Suprapubic skin (tissue), 4 donors: Measurements from ENCODE around the gene LRRTM4. TPM values are rescaled to one million over a fixed set of nuclear protein-coding genes. Genes with fewer than 3 reads are reported as not detected.

Source experiments
- DNase-seq, 2 donors: peaks; one replicate each; pipeline ENCODE4 v3.0.0-alpha.2; 2019; ENCODE audit warnings: low spot score in 2 of 2
- H3K27ac ChIP-seq: fragments of 200-600 bp; sonication (generic); one replicate; pipeline ENCODE4 v1.5.1; 2019
- H3K27me3 ChIP-seq: fragments of 200-600 bp; sonication (generic); one replicate; pipeline ENCODE4 v1.5.1; 2019
- H3K36me3 ChIP-seq: fragments of 200-600 bp; sonication (generic); one replicate; pipeline ENCODE4 v1.5.1; 2019
- H3K4me1 ChIP-seq: fragments of 200-600 bp; sonication (generic); one replicate; pipeline ENCODE4 v1.5.1; 2019
- H3K4me3 ChIP-seq: fragments of 200-600 bp; sonication (generic); one replicate; pipeline ENCODE4 v1.5.1; 2019; ENCODE audit warnings: mild to moderate bottlenecking
- H3K9me3 ChIP-seq: fragments of 200-600 bp; sonication (generic); one replicate; pipeline ENCODE4 v1.5.1; 2019
- CTCF ChIP-seq, 2 donors: fragments of 200-600 bp in 1 of 2; fragments of 450-650 bp in 1 of 2; sonication (generic) in 1 of 2; IDR thresholded peaks; one replicate each; pipeline ENCODE4 v1.5.1; 2016 to 2019; ENCODE audit warnings: antibody characterized with exemption in 2 of 2, mild to moderate bottlenecking in 1 of 2, moderate library complexity in 1 of 2
- EP300 ChIP-seq: sonication (generic); formaldehyde crosslinking; IDR thresholded peaks from one replicate; pipeline ENCODE4 v1.6.1; 2017; ENCODE audit warnings: antibody characterized with exemption
- POLR2A ChIP-seq, 2 donors: fragments of 450-650 bp; IDR thresholded peaks; one replicate each; pipeline ENCODE4 v1.6.1; 2017; ENCODE audit warnings: antibody characterized with exemption in 2 of 2, mild to moderate bottlenecking in 2 of 2, moderate library complexity in 2 of 2
- POLR2AphosphoS5 ChIP-seq, 3 donors: sonication (generic); formaldehyde crosslinking; IDR thresholded peaks; one replicate each; pipeline ENCODE4 v1.6.1; 2017; ENCODE audit warnings: antibody characterized with exemption in 3 of 3
- WGBS: methylation state at CpG from one replicate; pipeline ENCODE4 v1.1.5; 2018; 5-methylcytosine and 5-hydroxymethylcytosine counted together
- total RNA-seq, 4 donors: library from RNA; depleted of rRNA; stranded (reverse); fragments of >200 nt; gene quantifications; one replicate each; pipeline ENCODE4 v1.1.0, GENCODE V29; 2016

The LRRTM4 gene
- total RNA-seq, 4 donors from 2014 or later, result not detected

GRCh38 chr2:77013457-77013856 lies 508.7 kb downstream of the LRRTM4 start:
- Histone ChIP-seq H3K27ac (no peak overlapping the region), H3K4me1 (no peaks in the 10 kb centered on the region), H3K4me3 (no peak overlapping the region), H3K36me3 (no peaks in the 10 kb centered on the region), H3K27me3 (no peaks in the 10 kb centered on the region), H3K9me3 (no peaks in the 10 kb centered on the region)
- TF ChIP-seq EP300 (no peak), POLR2AphosphoS5 (IDR thresholded peaks at IDR 0.05) (no peak), CTCF (IDR thresholded peaks at IDR 0.05) (no peak), POLR2A (IDR thresholded peaks at IDR 0.05) (no peak)
- DNase-seq, result no peak
- 31% methylated on average over 2 of the region's 2 CpGs for WGBS

DNA sequence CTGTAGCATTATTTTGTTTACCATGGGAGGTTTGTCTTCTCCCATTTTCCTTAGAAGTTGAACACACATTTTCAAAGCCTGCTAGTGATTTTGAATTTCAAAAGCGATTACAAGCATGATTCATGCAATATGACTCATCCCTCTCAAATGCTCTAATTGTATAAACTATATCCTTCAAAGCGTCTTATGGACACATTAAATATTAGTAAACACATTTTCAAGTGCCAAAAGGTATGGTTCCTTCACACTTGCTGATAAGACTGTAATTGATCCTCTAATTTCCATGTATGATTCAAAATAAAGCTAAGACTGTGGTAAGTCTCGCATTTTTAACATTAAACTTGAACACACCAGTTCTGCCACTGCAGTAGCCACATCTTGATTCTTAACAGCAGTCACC lies 512.9 kb downstream of the LRRTM4 start:
- no peaks in the 10 kb centered on the region for H3K9me3 ChIP-seq
- WGBS, result 39% methylated on average over 3 of the region's 3 CpGs
- no peaks in the 10 kb centered on the region for H3K4me1 ChIP-seq
- DNase-seq, result no peak
- H3K27ac ChIP-seq, result no peak overlapping the region
- H3K36me3 ChIP-seq, result no peaks in the 10 kb centered on the region
- no peak overlapping the region for H3K4me3 ChIP-seq
- TF ChIP-seq CTCF (IDR thresholded peaks at IDR 0.05), result no peak
- TF ChIP-seq POLR2AphosphoS5 (IDR thresholded peaks at IDR 0.05), result no peak
- no peak for TF ChIP-seq POLR2A (IDR thresholded peaks at IDR 0.05)
- no peak for TF ChIP-seq EP300
- no peaks in the 10 kb centered on the region for H3K27me3 ChIP-seq

DNA sequence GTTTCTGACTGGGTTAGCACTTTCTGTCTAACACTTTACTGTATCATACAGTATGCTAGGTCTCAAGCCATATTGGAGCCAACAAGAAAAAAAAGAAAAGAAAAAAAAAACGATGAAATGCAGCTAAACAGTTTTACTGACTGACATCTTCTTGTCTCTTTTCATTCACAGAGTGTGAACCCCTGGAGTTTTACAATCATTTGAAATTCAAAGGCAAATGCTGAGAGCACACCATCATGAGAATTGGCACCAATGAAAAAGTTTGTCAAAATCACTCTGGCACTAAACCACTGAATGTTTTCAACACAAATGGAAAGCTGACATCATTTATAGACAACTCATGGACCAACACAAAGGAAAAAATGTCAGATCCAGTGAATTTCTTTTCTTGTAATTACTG lies 513.3 kb downstream of the LRRTM4 start:
- Histone ChIP-seq H3K27me3 (no peaks in the 10 kb centered on the region), H3K36me3 (no peaks in the 10 kb centered on the region), H3K27ac (no peak overlapping the region), H3K9me3 (no peaks in the 10 kb centered on the region), H3K4me1 (no peaks in the 10 kb centered on the region), H3K4me3 (no peak overlapping the region)
- 3% methylated on average over 1 of the region's 1 CpG for WGBS
- no peak for DNase-seq
- no peak for TF ChIP-seq POLR2AphosphoS5 (IDR thresholded peaks at IDR 0.05)
- TF ChIP-seq EP300, result no peak
- no peak for TF ChIP-seq CTCF (IDR thresholded peaks at IDR 0.05)
- TF ChIP-seq POLR2A (IDR thresholded peaks at IDR 0.05), result no peak

GRCh38 chr2:77007686-77008085 lies 514.5 kb downstream of the LRRTM4 start:
- DNase-seq, result no peak

DNA sequence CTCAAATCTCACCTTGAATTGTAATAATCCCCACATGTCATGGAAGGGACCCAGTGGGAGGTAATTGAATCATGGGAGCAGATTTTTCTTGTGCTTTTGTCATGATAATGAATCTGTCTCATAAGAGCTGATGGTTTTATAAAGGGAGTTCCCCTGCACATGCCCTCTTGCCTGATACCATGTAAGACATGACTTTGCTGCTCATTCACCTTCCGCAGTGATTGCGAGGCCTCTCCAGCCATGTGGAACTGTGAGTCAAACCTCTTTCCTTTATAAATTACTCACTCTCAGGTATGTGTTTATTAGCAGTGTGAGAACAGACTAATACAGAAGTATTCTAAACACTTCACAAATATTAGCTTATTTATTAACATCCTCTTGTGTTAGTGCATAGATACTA lies 516.7 kb downstream of the LRRTM4 start:
- no peaks in the 10 kb centered on the region for H3K27me3 ChIP-seq
- no peak for DNase-seq
- TF ChIP-seq POLR2AphosphoS5 (IDR thresholded peaks at IDR 0.05), result no peak
- TF ChIP-seq CTCF (IDR thresholded peaks at IDR 0.05), result no peak
- no peak for TF ChIP-seq POLR2A (IDR thresholded peaks at IDR 0.05)
- no peak for TF ChIP-seq EP300
- no peaks in the 10 kb centered on the region for H3K9me3 ChIP-seq
- no peak overlapping the region for H3K4me3 ChIP-seq
- no peaks in the 10 kb centered on the region for H3K4me1 ChIP-seq
- WGBS, result 82% methylated on average over 2 of the region's 2 CpGs
- H3K27ac ChIP-seq, result no peak overlapping the region
- H3K36me3 ChIP-seq, result no peaks in the 10 kb centered on the region

More at GRCh38 chr2:77007686-77008085, 514.5 kb downstream of the LRRTM4 start:
- Histone ChIP-seq H3K4me1 (no peaks in the 10 kb centered on the region), H3K36me3 (no peaks in the 10 kb centered on the region), H3K27ac (no peak overlapping the region), H3K27me3 (no peaks in the 10 kb centered on the region), H3K9me3 (no peaks in the 10 kb centered on the region), H3K4me3 (no peak overlapping the region)
- TF ChIP-seq CTCF (IDR thresholded peaks at IDR 0.05), result no peak
- no peak for TF ChIP-seq POLR2AphosphoS5 (IDR thresholded peaks at IDR 0.05)
- no peak for TF ChIP-seq EP300
- no peak for TF ChIP-seq POLR2A (IDR thresholded peaks at IDR 0.05)
- 53% methylated on average over 2 of the region's 2 CpGs for WGBS
